Hematopoietic multipotent progenitor cell treated with erythropoietin and hydrocortisone succinate and interleukin-3 and kit ligand, for 6 days (in vitro differentiated cells): Measurements from ENCODE around the gene SYVN1.

Experiments
- DNase-seq: peaks from one replicate; pipeline ENCODE4 v3.0.0-alpha.2; 2015

Gene SYVN1

GRCh38 chr11:65085446-65085845 is 48.9 kb downstream of the SYVN1 start:
- no peak for DNase-seq

GRCh38 chr11:65084598-65085375 is 49.5 kb downstream of the SYVN1 start:
- no peak for DNase-seq

GRCh38 chr11:65083834-65084597 is 50.3 kb downstream of the SYVN1 start, which contains the start of the genes CDCA5 and ZFPL1:
Gene CDCA5, minus strand, starts transcription at chr11:65084040. Its CDS starts 62 bp downstream, at chr11:65083978.
Gene ZFPL1, plus strand, starts transcription at chr11:65084222. Its CDS starts 477 bp downstream, at chr11:65084699.
- peak; percentile 98 for DNase-seq

- DNase-seq: peak; percentile 24
These were observed 51.0 kb downstream of the SYVN1 start for GRCh38 chr11:65083134-65083833.

- DNase-seq: no peak
These were observed 55.5 kb downstream of the SYVN1 start for GRCh38 chr11:65078786-65079342.

- DNase-seq: peak; percentile 82
These were observed 56.2 kb downstream of the SYVN1 start for GRCh38 chr11:65078151-65078550.

- peak; percentile 19 for DNase-seq
These were observed 56.9 kb downstream of the SYVN1 start for GRCh38 chr11:65077451-65077850.
